NB4 (cell line): ENCODE data around the gene BTLA.

Experiments
- CTCF ChIP-seq: IDR thresholded peaks from one replicate; pipeline ENCODE4 v1.5.1; 2012; ENCODE audit warnings: low read depth, low read length
- MAX ChIP-seq: IDR thresholded peaks from 2 replicates; pipeline ENCODE4 v1.6.1; 2011; ENCODE audit warnings: low read depth, low read length
- MYC ChIP-seq: IDR thresholded peaks from 2 replicates; pipeline ENCODE4 v1.6.1; 2011; ENCODE audit warnings: low read depth, low read length
- POLR2A ChIP-seq: IDR thresholded peaks from 2 replicates; pipeline ENCODE4 v1.6.1; 2011; ENCODE audit warnings: mild to moderate bottlenecking; ENCODE audit not compliant: insufficient read length; ENCODE audit errors: extremely low read depth

- TF ChIP-seq POLR2A (no peak), CTCF (no peak), MAX (no peak), MYC (no peak)
Measured at GRCh38 chr3:112508860-112509259, 9.6 kb upstream of the BTLA start.
